ENCODE measurements around the gene LGALS4.
A peak's percentile ranks its signal among the peaks of the same experiment; 100 is the strongest.

Gene LGALS4

GRCh38 chr19:38841180-38841766 is 28.5 kb upstream of the LGALS4 start:
- Histone ChIP-seq H3K4me3 (ENCODE audit: low read length, poor library complexity, severe bottlenecking) (no peak overlapping the region), H4K20me1 (ENCODE audit: insufficient read depth, low read length, poor library complexity, severe bottlenecking) (peaks cover 83% of the 10 kb centered on the region), H3K4me2 (ENCODE audit: low read depth, low read length, poor library complexity, severe bottlenecking) (peak overlapping the region; percentile 82), H3K9me3 (ENCODE audit: insufficient read depth, low read depth, low read length) (no peaks in the 10 kb centered on the region), H3K36me3 (ENCODE audit: insufficient read depth, low read length) (peaks cover 99% of the 10 kb centered on the region), H3K27me3 (ENCODE audit: insufficient read depth, low read length, poor library complexity, severe bottlenecking) (no peaks in the 10 kb centered on the region), H3K4me1 (ENCODE audit: insufficient read depth, low read length, poor library complexity, severe bottlenecking) (peaks cover 47% of the 10 kb centered on the region), H3F3A (ENCODE audit: low read depth) (peaks cover 5% of the 10 kb centered on the region; the same call in 1 of the 2 replicates), H3K9me2 (replicated peaks; ENCODE audit: low read depth, low read length) (no peaks in the 10 kb centered on the region), H3K9ac (ENCODE audit: low read depth, low read length, poor library complexity, severe bottlenecking) (no peak overlapping the region), H2AFZ (ENCODE audit: low read length) (no peak overlapping the region), H3K79me2 (ENCODE audit: insufficient read depth, low read length) (peaks cover 74% of the 10 kb centered on the region)
- TF ChIP-seq EZH2phosphoT487 (IDR thresholded peaks at IDR 0.05; ENCODE audit: borderline replicate concordance) = no peak
- TF ChIP-seq, protein P1, sequence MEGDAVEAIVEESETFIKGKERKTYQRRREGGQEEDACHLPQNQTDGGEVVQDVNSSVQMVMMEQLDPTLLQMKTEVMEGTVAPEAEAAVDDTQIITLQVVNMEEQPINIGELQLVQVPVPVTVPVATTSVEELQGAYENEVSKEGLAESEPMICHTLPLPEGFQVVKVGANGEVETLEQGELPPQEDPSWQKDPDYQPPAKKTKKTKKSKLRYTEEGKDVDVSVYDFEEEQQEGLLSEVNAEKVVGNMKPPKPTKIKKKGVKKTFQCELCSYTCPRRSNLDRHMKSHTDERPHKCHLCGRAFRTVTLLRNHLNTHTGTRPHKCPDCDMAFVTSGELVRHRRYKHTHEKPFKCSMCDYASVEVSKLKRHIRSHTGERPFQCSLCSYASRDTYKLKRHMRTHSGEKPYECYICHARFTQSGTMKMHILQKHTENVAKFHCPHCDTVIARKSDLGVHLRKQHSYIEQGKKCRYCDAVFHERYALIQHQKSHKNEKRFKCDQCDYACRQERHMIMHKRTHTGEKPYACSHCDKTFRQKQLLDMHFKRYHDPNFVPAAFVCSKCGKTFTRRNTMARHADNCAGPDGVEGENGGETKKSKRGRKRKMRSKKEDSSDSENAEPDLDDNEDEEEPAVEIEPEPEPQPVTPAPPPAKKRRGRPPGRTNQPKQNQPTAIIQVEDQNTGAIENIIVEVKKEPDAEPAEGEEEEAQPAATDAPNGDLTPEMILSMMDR (conservative IDR thresholded peaks at IDR 0.05; ENCODE audit: low read length) = no peak

DNA sequence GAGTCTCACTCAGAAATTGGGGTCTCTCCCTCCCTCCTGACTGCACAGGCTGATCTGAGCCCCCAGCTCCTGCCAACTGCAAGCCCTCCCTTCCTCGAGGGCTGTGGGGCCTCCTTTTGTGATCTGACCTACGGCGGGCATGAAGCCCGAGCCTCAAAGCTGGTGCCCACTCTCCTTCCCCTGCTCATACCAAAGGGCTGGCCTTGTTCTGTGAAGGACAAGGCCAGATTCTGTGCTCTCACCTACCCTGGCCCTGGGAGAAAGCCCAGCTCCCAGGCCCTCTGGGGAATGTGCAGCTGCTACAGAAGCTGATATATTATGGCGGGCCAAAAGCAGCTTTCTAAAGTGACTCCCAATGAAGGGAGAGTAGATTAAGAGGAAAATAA is 27.8 kb upstream of the LGALS4 start:
- H4K20me1 ChIP-seq (ENCODE audit: insufficient read depth, low read length, poor library complexity, severe bottlenecking) = peaks cover 76% of the 10 kb centered on the region
- peaks cover 40% of the 10 kb centered on the region for H3K4me1 ChIP-seq (ENCODE audit: insufficient read depth, low read length, poor library complexity, severe bottlenecking)
- H3K79me2 ChIP-seq (ENCODE audit: insufficient read depth, low read length) = peaks cover 67% of the 10 kb centered on the region
- H3K4me3 ChIP-seq (ENCODE audit: low read length, poor library complexity, severe bottlenecking) = no peak overlapping the region
- peaks cover 11% of the 10 kb centered on the region; the same call in 1 of the 2 replicates for H3F3A ChIP-seq (ENCODE audit: low read depth)
- no peaks in the 10 kb centered on the region for H3K9me2 ChIP-seq (replicated peaks; ENCODE audit: low read depth, low read length)
- H3K9ac ChIP-seq (ENCODE audit: low read depth, low read length, poor library complexity, severe bottlenecking) = no peak overlapping the region
- H3K36me3 ChIP-seq (ENCODE audit: insufficient read depth, low read length) = peaks cover 99% of the 10 kb centered on the region
- no peaks in the 10 kb centered on the region for H3K9me3 ChIP-seq (ENCODE audit: insufficient read depth, low read depth, low read length)
- H3K4me2 ChIP-seq (ENCODE audit: low read depth, low read length, poor library complexity, severe bottlenecking) = peak overlapping the region; percentile 82
- TF ChIP-seq, protein P1 (conservative IDR thresholded peaks at IDR 0.05; ENCODE audit: low read length) = no peak
- TF ChIP-seq EZH2phosphoT487 (IDR thresholded peaks at IDR 0.05; ENCODE audit: borderline replicate concordance) = no peak
- no peak overlapping the region for H2AFZ ChIP-seq (ENCODE audit: low read length)
- H3K27me3 ChIP-seq (ENCODE audit: insufficient read depth, low read length, poor library complexity, severe bottlenecking) = no peaks in the 10 kb centered on the region

GRCh38 chr19:38839816-38840582 is 27.3 kb upstream of the LGALS4 start:
- no peaks in the 10 kb centered on the region for H3K9me3 ChIP-seq (ENCODE audit: insufficient read depth, low read depth, low read length)
- no peaks in the 10 kb centered on the region for H3K9me2 ChIP-seq (replicated peaks; ENCODE audit: low read depth, low read length)
- no peaks in the 10 kb centered on the region for H3K27me3 ChIP-seq (ENCODE audit: insufficient read depth, low read length, poor library complexity, severe bottlenecking)
- no peak overlapping the region for H3K4me3 ChIP-seq (ENCODE audit: low read length, poor library complexity, severe bottlenecking)
- H3F3A ChIP-seq (ENCODE audit: low read depth) = peaks cover 15% of the 10 kb centered on the region; the same call in 1 of the 2 replicates
- H3K4me1 ChIP-seq (ENCODE audit: insufficient read depth, low read length, poor library complexity, severe bottlenecking) = peaks cover 36% of the 10 kb centered on the region
- peaks cover 96% of the 10 kb centered on the region for H3K36me3 ChIP-seq (ENCODE audit: insufficient read depth, low read length)
- H2AFZ ChIP-seq (ENCODE audit: low read length) = no peak overlapping the region
- peaks cover 70% of the 10 kb centered on the region for H4K20me1 ChIP-seq (ENCODE audit: insufficient read depth, low read length, poor library complexity, severe bottlenecking)
- H3K4me2 ChIP-seq (ENCODE audit: low read depth, low read length, poor library complexity, severe bottlenecking) = no peak overlapping the region
- TF ChIP-seq, protein P1 (conservative IDR thresholded peaks at IDR 0.05; ENCODE audit: low read length) = no peak
- TF ChIP-seq EZH2phosphoT487 (IDR thresholded peaks at IDR 0.05; ENCODE audit: borderline replicate concordance) = no peak
- peaks cover 61% of the 10 kb centered on the region for H3K79me2 ChIP-seq (ENCODE audit: insufficient read depth, low read length)
- H3K9ac ChIP-seq (ENCODE audit: low read depth, low read length, poor library complexity, severe bottlenecking) = no peak overlapping the region
